Activated naive CD8-positive, alpha-beta T cell treated with anti-CD3 and anti-CD28 coated beads for 36 hours (primary cell): ENCODE data around the gene MS4A2. TPM values are rescaled to one million over a fixed set of nuclear protein-coding genes. Genes with fewer than 3 reads are reported as not detected.
"Not testable (repeated sequence)": the region's sequence is repeated elsewhere in the genome, so short reads cannot be mapped to it uniquely, and the experiment has no call there.

Experiments
- DNase-seq: peaks from one replicate; pipeline ENCODE4 v3.0.0; 2021
- H3K27ac Mint-ChIP-seq: one replicate; pipeline ENCODE4 v1.8.0; 2022; ENCODE audit warnings: mild to moderate bottlenecking, moderate library complexity, mixed read lengths
- H3K27me3 Mint-ChIP-seq: one replicate; pipeline ENCODE4 v1.8.0; 2022; ENCODE audit warnings: mild to moderate bottlenecking, mixed read lengths
- H3K36me3 Mint-ChIP-seq: one replicate; pipeline ENCODE4 v1.8.0; 2021; ENCODE audit warnings: mild to moderate bottlenecking, mixed read lengths
- H3K4me1 Mint-ChIP-seq: one replicate; pipeline ENCODE4 v1.8.0; 2021; ENCODE audit warnings: mixed read lengths
- H3K4me3 Mint-ChIP-seq: one replicate; pipeline ENCODE4 v1.8.0; 2022; ENCODE audit warnings: mild to moderate bottlenecking, moderate library complexity, mixed read lengths
- H3K9me3 Mint-ChIP-seq: one replicate; pipeline ENCODE4 v1.8.0; 2022; ENCODE audit warnings: mixed read lengths
- total RNA-seq, 2 experiments: library from RNA; stranded (reverse); gene quantifications; one replicate each; pipeline ENCODE4 v1.2.3, GENCODE V29; 2021

MS4A2 gene
- total RNA-seq, 2 experiments from 2014 or later, result not detected

DNA sequence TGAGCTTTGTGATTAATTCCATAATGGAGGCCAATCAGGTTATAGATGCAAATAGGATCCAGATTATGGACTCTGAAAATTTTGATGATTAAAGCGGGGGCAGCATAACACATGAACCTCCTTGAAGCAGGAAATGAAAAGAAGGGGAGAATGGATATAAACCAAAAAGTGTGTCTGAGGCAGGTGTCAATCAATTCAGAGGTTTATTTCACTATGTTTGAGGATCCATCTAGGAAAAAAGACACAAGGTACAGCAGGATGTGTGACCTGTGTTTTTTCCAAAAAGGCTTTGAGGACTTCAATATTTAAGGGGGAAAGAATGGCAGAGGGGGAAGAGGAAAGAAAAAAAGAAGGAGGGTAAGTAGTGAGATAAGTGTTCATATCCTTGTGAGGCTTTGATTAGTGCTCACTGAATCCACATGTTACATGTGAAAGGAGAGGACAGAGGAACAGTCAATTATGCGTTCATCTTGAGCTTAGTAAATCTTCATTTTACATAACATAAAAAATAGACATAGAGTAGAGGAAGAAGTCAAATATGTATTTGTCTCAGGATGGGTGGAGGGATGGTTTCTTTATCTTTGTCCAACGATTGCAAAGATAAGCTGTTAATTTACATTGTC lies 34.1 kb downstream of the MS4A2 start:
- Mint-ChIP-seq H3K9me3 (no peaks in the 10 kb centered on the region), H3K36me3 (no peaks in the 10 kb centered on the region), H3K4me1 (no peaks in the 10 kb centered on the region), H3K27ac (no peak overlapping the region), H3K4me3 (no peak overlapping the region), H3K27me3 (peaks cover 4% of the 10 kb centered on the region)
- DNase-seq, result no peak

DNA sequence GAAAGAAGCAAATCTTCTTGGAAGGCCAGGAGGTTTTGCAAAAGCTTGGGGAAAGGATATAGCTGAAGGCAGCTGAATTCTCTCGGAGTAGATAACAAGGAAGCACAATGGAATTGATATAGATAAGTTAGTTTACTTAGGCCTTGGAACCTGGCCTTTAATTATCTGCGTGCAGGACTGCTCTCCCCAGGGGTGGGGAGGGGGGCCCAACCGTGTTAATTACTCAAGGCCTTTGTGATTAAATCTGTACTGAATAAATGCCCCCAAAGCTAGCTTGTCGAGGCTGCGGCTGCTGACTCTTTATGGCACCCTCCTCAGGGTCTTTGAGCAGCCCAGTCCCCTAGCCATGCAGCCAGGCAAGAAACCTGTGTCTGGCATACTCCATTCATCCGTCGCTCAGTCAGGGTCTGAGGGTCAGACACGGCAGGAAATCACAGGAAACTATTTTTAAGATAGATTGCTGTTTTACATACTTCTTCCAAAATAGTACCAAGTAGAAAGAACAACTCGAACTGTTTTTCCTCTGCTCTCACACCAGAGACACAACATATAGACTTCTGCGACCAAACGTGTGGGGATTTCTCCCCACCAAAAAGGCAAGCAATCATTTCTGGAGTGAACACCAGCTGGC lies 36.5 kb downstream of the MS4A2 start:
- Mint-ChIP-seq H3K27ac (no peak overlapping the region), H3K27me3 (peaks cover 4% of the 10 kb centered on the region), H3K36me3 (no peaks in the 10 kb centered on the region), H3K4me1 (no peaks in the 10 kb centered on the region), H3K4me3 (no peak overlapping the region), H3K9me3 (no peaks in the 10 kb centered on the region)
- no peak for DNase-seq

- H3K4me1 Mint-ChIP-seq, result no peaks in the 10 kb centered on the region
- H3K27me3 Mint-ChIP-seq, result no peaks in the 10 kb centered on the region
- H3K36me3 Mint-ChIP-seq, result no peaks in the 10 kb centered on the region
- H3K27ac Mint-ChIP-seq, result no peak overlapping the region
- no peak overlapping the region for H3K4me3 Mint-ChIP-seq
- no peak for DNase-seq
- no peaks in the 10 kb centered on the region for H3K9me3 Mint-ChIP-seq
These were observed 37.6 kb downstream of the MS4A2 start for GRCh38 chr11:60125956-60126585.

DNA sequence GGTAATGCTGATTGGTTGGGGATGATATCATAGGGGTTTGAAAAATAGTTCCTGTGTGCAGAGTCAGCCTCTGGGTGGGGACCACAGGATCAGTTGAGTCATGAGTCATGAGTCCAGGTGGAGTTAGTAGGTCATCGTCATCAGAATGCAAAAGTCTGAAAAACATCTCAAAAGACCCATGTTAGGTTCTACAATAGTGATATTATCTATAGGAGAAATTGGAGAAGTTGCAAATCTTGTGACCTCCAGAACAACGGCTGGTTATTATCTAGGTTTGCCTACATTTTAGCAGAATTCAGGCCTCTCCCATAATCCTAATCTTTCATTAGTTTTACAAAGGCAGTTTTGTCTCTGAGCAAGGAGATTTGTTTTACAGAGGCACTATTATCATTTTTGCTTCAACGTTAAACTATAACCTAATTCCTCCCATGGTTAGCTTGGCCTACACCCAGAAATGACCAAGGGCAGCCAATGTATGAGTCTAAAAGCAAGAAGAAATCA lies 38.9 kb downstream of the MS4A2 start:
- Mint-ChIP-seq H3K27me3 (no peaks in the 10 kb centered on the region), H3K36me3 (no peaks in the 10 kb centered on the region), H3K9me3 (no peaks in the 10 kb centered on the region), H3K4me3 (no peak overlapping the region), H3K4me1 (no peaks in the 10 kb centered on the region), H3K27ac (no peak overlapping the region)
- no peak for DNase-seq

- no peak overlapping the region for H3K27ac Mint-ChIP-seq
- no peak for DNase-seq
- no peak overlapping the region for H3K4me3 Mint-ChIP-seq
- peaks cover 3% of the 10 kb centered on the region for H3K9me3 Mint-ChIP-seq
- H3K27me3 Mint-ChIP-seq, result no peaks in the 10 kb centered on the region
- no peaks in the 10 kb centered on the region for H3K36me3 Mint-ChIP-seq
- H3K4me1 Mint-ChIP-seq, result no peaks in the 10 kb centered on the region
These were observed 39.9 kb downstream of the MS4A2 start for GRCh38 chr11:60128376-60128775.

DNA sequence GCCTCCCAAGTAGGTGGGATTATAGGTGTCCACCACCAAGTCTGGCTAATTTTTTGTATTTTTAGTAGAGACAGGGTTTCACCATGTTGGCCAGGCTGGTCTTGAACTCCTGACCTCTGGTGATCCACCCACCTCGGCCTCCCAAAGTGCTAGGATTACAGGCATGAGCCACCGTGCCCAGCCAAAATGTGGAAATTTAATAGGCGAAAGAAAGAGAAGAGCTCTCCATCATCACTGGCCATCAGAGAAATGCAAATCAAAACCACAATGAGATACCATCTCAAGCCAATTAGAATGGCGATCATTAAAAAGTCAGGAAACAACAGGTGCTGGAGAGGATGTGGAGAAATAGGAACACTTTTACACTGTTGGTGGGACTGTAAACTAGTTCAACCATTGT lies 40.4 kb downstream of the MS4A2 start:
- H3K36me3 Mint-ChIP-seq, H3K9me3 Mint-ChIP-seq, DNase-seq, H3K27me3 Mint-ChIP-seq, H3K4me3 Mint-ChIP-seq, H3K27ac Mint-ChIP-seq, H3K4me1 Mint-ChIP-seq: not testable (repeated sequence)

GRCh38 chr11:60129853-60130252 lies 41.4 kb downstream of the MS4A2 start:
- Mint-ChIP-seq H3K9me3 (peaks cover 11% of the 10 kb centered on the region), H3K27ac (no peak overlapping the region), H3K4me1 (no peaks in the 10 kb centered on the region)

DNA sequence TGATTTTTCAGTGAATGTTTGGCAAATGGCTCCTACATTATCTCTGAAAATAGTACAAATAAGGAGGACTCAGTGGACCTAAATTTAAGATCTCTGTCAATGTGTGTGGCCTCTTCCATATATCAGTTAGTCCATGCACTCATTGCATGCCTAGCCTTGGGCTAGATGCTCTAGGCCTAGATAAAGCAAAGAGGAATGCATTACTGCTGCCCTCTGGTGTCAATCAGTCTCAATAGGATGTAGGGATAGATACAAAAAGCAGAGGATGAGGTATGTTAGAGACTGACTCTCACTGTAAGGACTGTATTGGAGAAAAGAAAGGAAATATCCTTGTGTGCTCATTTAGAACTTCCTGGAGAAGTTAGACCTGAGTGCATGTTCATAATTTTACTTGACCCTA lies 42.0 kb downstream of the MS4A2 start:
- Mint-ChIP-seq H3K4me3 (no peak overlapping the region), H3K36me3 (no peaks in the 10 kb centered on the region), H3K27ac (no peak overlapping the region), H3K27me3 (peaks cover 3% of the 10 kb centered on the region), H3K9me3 (peaks cover 11% of the 10 kb centered on the region), H3K4me1 (no peaks in the 10 kb centered on the region)
- no peak for DNase-seq

More at GRCh38 chr11:60129853-60130252, 41.4 kb downstream of the MS4A2 start:
- H3K4me3 Mint-ChIP-seq, result no peak overlapping the region
- peaks cover 3% of the 10 kb centered on the region for H3K27me3 Mint-ChIP-seq
- no peaks in the 10 kb centered on the region for H3K36me3 Mint-ChIP-seq
- DNase-seq, result no peak

GRCh38 chr11:60131912-60132311 lies 43.4 kb downstream of the MS4A2 start:
- no peak overlapping the region for H3K4me3 Mint-ChIP-seq
- H3K4me1 Mint-ChIP-seq, result no peaks in the 10 kb centered on the region
- H3K9me3 Mint-ChIP-seq, result peaks cover 17% of the 10 kb centered on the region
- no peak for DNase-seq
- H3K27me3 Mint-ChIP-seq, result peaks cover 8% of the 10 kb centered on the region
- no peak overlapping the region for H3K27ac Mint-ChIP-seq
- H3K36me3 Mint-ChIP-seq, result no peaks in the 10 kb centered on the region

DNA sequence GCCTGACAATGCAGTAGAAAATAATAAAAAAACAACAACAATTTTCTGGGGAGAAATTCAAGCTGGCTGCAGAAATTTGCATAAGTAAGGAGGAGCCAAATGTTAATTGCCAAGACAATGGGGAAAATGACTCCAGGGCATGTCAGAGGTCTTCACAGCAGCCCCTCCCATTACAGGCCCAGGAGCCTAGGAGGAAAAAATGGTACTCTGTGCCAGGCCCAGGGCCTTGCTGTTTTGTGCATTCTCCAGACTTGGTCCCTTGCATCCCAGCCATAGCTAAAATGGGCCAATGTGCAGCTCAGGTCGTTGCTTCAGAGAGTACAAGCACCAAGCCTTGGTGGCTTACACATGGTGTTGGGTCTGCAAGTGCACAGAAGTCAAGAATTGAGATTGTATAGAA lies 45.5 kb downstream of the MS4A2 start:
- peaks cover 17% of the 10 kb centered on the region for H3K9me3 Mint-ChIP-seq
- no peaks in the 10 kb centered on the region for H3K4me1 Mint-ChIP-seq
- H3K27ac Mint-ChIP-seq, result no peak overlapping the region
- no peak for DNase-seq
- H3K4me3 Mint-ChIP-seq, result no peak overlapping the region
- peaks cover 18% of the 10 kb centered on the region for H3K27me3 Mint-ChIP-seq
- H3K36me3 Mint-ChIP-seq, result no peaks in the 10 kb centered on the region

DNA sequence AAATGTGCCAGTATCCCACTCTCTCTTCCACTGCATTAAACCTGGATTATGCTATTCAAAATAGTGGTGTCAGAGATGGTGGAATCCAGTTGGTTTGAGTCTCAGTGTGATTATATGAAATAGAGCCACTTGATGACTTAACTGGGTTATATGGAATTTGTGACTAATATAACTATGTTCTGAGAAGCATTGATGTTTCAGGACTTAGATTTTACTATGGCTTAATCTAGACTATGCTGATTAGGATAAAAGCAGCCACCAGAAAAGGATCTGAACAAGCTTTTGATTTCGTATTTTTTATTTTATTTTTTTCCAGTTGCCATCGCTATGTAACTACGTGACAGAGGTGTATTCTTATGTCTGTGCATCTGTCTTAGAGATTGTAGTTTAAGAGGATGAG lies 55.3 kb downstream of the MS4A2 start:
- no peaks in the 10 kb centered on the region for H3K9me3 Mint-ChIP-seq

GRCh38 chr11:60145677-60146076 lies 57.2 kb downstream of the MS4A2 start:
- peaks cover 7% of the 10 kb centered on the region for H3K27me3 Mint-ChIP-seq
- no peak overlapping the region for H3K27ac Mint-ChIP-seq

More for the DNA sequence above, 55.3 kb downstream of the MS4A2 start:
- no peaks in the 10 kb centered on the region for H3K4me1 Mint-ChIP-seq
- no peak for DNase-seq
- no peak overlapping the region for H3K27ac Mint-ChIP-seq
- no peaks in the 10 kb centered on the region for H3K36me3 Mint-ChIP-seq
- H3K4me3 Mint-ChIP-seq, result no peak overlapping the region
- H3K27me3 Mint-ChIP-seq, result peaks cover 7% of the 10 kb centered on the region

More at GRCh38 chr11:60145677-60146076, 57.2 kb downstream of the MS4A2 start:
- DNase-seq, result no peak
- Mint-ChIP-seq H3K36me3 (no peaks in the 10 kb centered on the region), H3K4me1 (no peaks in the 10 kb centered on the region), H3K9me3 (no peaks in the 10 kb centered on the region), H3K4me3 (no peak overlapping the region)

Other genes with a start within 250 kb of the MS4A2 start
- gene CBLIF, start 243.2 kb upstream of the MS4A2 start, total RNA-seq, result not detected
- not detected for gene TCN1, start 222.2 kb upstream of the MS4A2 start, total RNA-seq
- gene OOSP3, start 209.9 kb upstream of the MS4A2 start, total RNA-seq, result not detected
- gene OOSP1, start 150.2 kb upstream of the MS4A2 start, total RNA-seq, result not detected
- not detected for gene OOSP4A, start 124.6 kb upstream of the MS4A2 start, total RNA-seq
- gene OOSP4B, start 71.5 kb upstream of the MS4A2 start, total RNA-seq, result not detected
- not detected for gene OOSP2, start 48.3 kb upstream of the MS4A2 start, total RNA-seq
- not detected for gene MS4A3, start 32.0 kb upstream of the MS4A2 start, total RNA-seq
- gene MS4A6A, start 94.4 kb downstream of the MS4A2 start, total RNA-seq, result not detected
- gene MS4A4E, start 154.5 kb downstream of the MS4A2 start, total RNA-seq, result not detected
- not detected for gene MS4A4A, start 192.0 kb downstream of the MS4A2 start, total RNA-seq
- gene MS4A6E, start 238.6 kb downstream of the MS4A2 start, total RNA-seq, result not detected